ENCODE results near the gene SYNPR. TPM values are rescaled to one million over a fixed set of nuclear protein-coding genes. Genes with fewer than 3 reads are reported as not detected.

Gene SYNPR
- total RNA-seq, 1 donor from 2014 or later, result not detected

- Histone ChIP-seq H3K4me1 (peaks cover 4% of the 10 kb centered on the region), H3K4me3 (no peak overlapping the region), H3K27me3 (ENCODE audit: low read depth) (no peaks in the 10 kb centered on the region), H3K27ac (no peak overlapping the region), H3K36me3 (no peaks in the 10 kb centered on the region), H3K9me3 (no peaks in the 10 kb centered on the region)
- no peak for DNase-seq
- peak in 1 of 2 donors; percentile 59 for ATAC-seq
- no peak for TF ChIP-seq CTCF (IDR thresholded peaks at IDR 0.05)
- intact Hi-C loops (cut with DNase I), result no loop called here
These were observed 346.9 kb downstream of the SYNPR start for GRCh38 chr3:63624941-63625560.

- Histone ChIP-seq H3K27ac (no peak overlapping the region), H3K9me3 (no peaks in the 10 kb centered on the region), H3K27me3 (ENCODE audit: low read depth) (no peaks in the 10 kb centered on the region), H3K4me1 (no peaks in the 10 kb centered on the region), H3K4me3 (no peak overlapping the region), H3K36me3 (no peaks in the 10 kb centered on the region)
- ATAC-seq (no peak), DNase-seq (no peak)
- intact Hi-C loops (cut with DNase I), result no loop called here
- TF ChIP-seq CTCF (IDR thresholded peaks at IDR 0.05), result no peak
These were observed 353.6 kb downstream of the SYNPR start for GRCh38 chr3:63631670-63632069.

GRCh38 chr3:63635186-63635585, 357.1 kb downstream of the SYNPR start:
- Histone ChIP-seq H3K9me3 (no peaks in the 10 kb centered on the region), H3K27ac (no peak overlapping the region), H3K4me1 (no peaks in the 10 kb centered on the region), H3K36me3 (no peaks in the 10 kb centered on the region), H3K27me3 (ENCODE audit: low read depth) (no peaks in the 10 kb centered on the region), H3K4me3 (no peak overlapping the region)
- TF ChIP-seq CTCF (IDR thresholded peaks at IDR 0.05), result no peak
- no peak for ATAC-seq
- DNase-seq, result no peak
- intact Hi-C loops (cut with DNase I), result no loop called here

- TF ChIP-seq CTCF (IDR thresholded peaks at IDR 0.05), result no peak
- DNase-seq (no peak), ATAC-seq (no peak)
- intact Hi-C loops (cut with DNase I), result no loop called here
- no peaks in the 10 kb centered on the region for H3K9me3 ChIP-seq
- H3K4me3 ChIP-seq, result no peak overlapping the region
- H3K27me3 ChIP-seq (ENCODE audit: low read depth), result no peaks in the 10 kb centered on the region
- H3K4me1 ChIP-seq, result no peaks in the 10 kb centered on the region
- no peaks in the 10 kb centered on the region for H3K36me3 ChIP-seq
- no peak overlapping the region for H3K27ac ChIP-seq
These were observed 361.7 kb downstream of the SYNPR start for GRCh38 chr3:63639806-63640205.

GRCh38 chr3:63642488-63642887, 364.4 kb downstream of the SYNPR start:
- Histone ChIP-seq H3K4me3 (no peak overlapping the region), H3K27me3 (ENCODE audit: low read depth) (no peaks in the 10 kb centered on the region), H3K4me1 (no peaks in the 10 kb centered on the region), H3K36me3 (no peaks in the 10 kb centered on the region), H3K9me3 (no peaks in the 10 kb centered on the region), H3K27ac (no peak overlapping the region)
- intact Hi-C loops (cut with DNase I), result no loop called here
- TF ChIP-seq CTCF (IDR thresholded peaks at IDR 0.05), result no peak
- no peak for ATAC-seq
- DNase-seq, result no peak

Measured in lower lobe of right lung (tissue), 2 donors.